Ishikawa (cell line): ENCODE results near the gene ROM1.

ENCODE experiments used
- CEBPB ChIP-seq: IDR thresholded peaks from 2 replicates; pipeline ENCODE4 v1.6.1; 2012
- CREB1 ChIP-seq: IDR thresholded peaks from 2 replicates; pipeline ENCODE4 v1.6.1; 2012; ENCODE audit warnings: low read depth
- EGR1 ChIP-seq: IDR thresholded peaks from 2 replicates; pipeline ENCODE4 v1.6.1; 2012
- EP300 ChIP-seq: IDR thresholded peaks from 2 replicates; pipeline ENCODE4 v1.6.1; 2012; ENCODE audit warnings: borderline replicate concordance
- FOXM1 ChIP-seq: IDR thresholded peaks from 2 replicates; pipeline ENCODE4 v1.6.1; 2012; ENCODE audit warnings: low read depth, borderline replicate concordance
- MAX ChIP-seq: IDR thresholded peaks from 2 replicates; pipeline ENCODE4 v1.6.1; 2012
- NFIC ChIP-seq: IDR thresholded peaks from 2 replicates; pipeline ENCODE4 v1.6.1; 2012
- RAD21 ChIP-seq: IDR thresholded peaks from 2 replicates; pipeline ENCODE4 v1.6.1; 2012; ENCODE audit warnings: low read depth
- REST ChIP-seq: IDR thresholded peaks from 2 replicates; pipeline ENCODE4 v1.6.1; 2012; ENCODE audit warnings: low read depth, mild to moderate bottlenecking
- TAF1 ChIP-seq: IDR thresholded peaks from 2 replicates; pipeline ENCODE4 v1.6.1; 2012; ENCODE audit warnings: low read depth, mild to moderate bottlenecking
- TCF12 ChIP-seq: IDR thresholded peaks from 2 replicates; pipeline ENCODE4 v1.6.1; 2012; ENCODE audit warnings: low read depth
- TEAD4 ChIP-seq: IDR thresholded peaks from 2 replicates; pipeline ENCODE4 v1.6.1; 2012
- USF1 ChIP-seq: IDR thresholded peaks from 2 replicates; pipeline ENCODE4 v1.6.1; 2012
- YY1 ChIP-seq: IDR thresholded peaks from 2 replicates; pipeline ENCODE4 v1.6.1; 2012; ENCODE audit warnings: low read depth
- ZBTB7A ChIP-seq: IDR thresholded peaks from 2 replicates; pipeline ENCODE4 v1.6.1; 2012; ENCODE audit warnings: low read depth

Gene ROM1

GRCh38 chr11:62647609-62648005 lies 34.5 kb downstream of the ROM1 start:
- TF ChIP-seq REST (no peak), RAD21 (no peak), EGR1 (no peak), MAX (no peak), TCF12 (no peak), USF1 (no peak)

- no peak for TF ChIP-seq USF1
- TF ChIP-seq YY1: no peak
- no peak for TF ChIP-seq CEBPB
- no peak for TF ChIP-seq NFIC
- no peak for TF ChIP-seq CREB1
- no peak for TF ChIP-seq TEAD4
- TF ChIP-seq ZBTB7A: no peak
- TF ChIP-seq TCF12: no peak
Observed at GRCh38 chr11:62648185-62648966, 35.3 kb downstream of the ROM1 start.

GRCh38 chr11:62648967-62649364 lies 35.9 kb downstream of the ROM1 start:
- no peak for TF ChIP-seq CREB1
- no peak for TF ChIP-seq YY1
- TF ChIP-seq MAX: no peak
- TF ChIP-seq EP300: no peak
- TF ChIP-seq FOXM1: no peak
- TF ChIP-seq RAD21: no peak
- no peak for TF ChIP-seq USF1
- no peak for TF ChIP-seq REST
- no peak for TF ChIP-seq CEBPB
- TF ChIP-seq NFIC: no peak
- TF ChIP-seq TAF1: no peak
- TF ChIP-seq EGR1: no peak
- TF ChIP-seq TEAD4: no peak
- no peak for TF ChIP-seq ZBTB7A
- TF ChIP-seq TCF12: no peak

- TF ChIP-seq ZBTB7A (no peak), EP300 (no peak)
Observed at GRCh38 chr11:62649486-62649885, 36.4 kb downstream of the ROM1 start.

- TF ChIP-seq EP300: no peak
- no peak for TF ChIP-seq TCF12
- TF ChIP-seq TAF1: no peak
- no peak for TF ChIP-seq CREB1
- TF ChIP-seq EGR1: no peak
- no peak for TF ChIP-seq REST
- no peak for TF ChIP-seq CEBPB
- TF ChIP-seq TEAD4: no peak
- no peak for TF ChIP-seq RAD21
- TF ChIP-seq USF1: no peak
- no peak for TF ChIP-seq NFIC
- no peak for TF ChIP-seq FOXM1
- TF ChIP-seq YY1: no peak
- TF ChIP-seq MAX: no peak
- TF ChIP-seq ZBTB7A: no peak
Observed at GRCh38 chr11:62652161-62653006, 39.3 kb downstream of the ROM1 start.
